ENCODE results near the gene REEP5. TPM values are rescaled to one million over a fixed set of nuclear protein-coding genes. Genes with fewer than 3 reads are reported as not detected.

REEP5 gene
- total RNA-seq, 1 donor from 2014 or later: 87.6 TPM

DNA sequence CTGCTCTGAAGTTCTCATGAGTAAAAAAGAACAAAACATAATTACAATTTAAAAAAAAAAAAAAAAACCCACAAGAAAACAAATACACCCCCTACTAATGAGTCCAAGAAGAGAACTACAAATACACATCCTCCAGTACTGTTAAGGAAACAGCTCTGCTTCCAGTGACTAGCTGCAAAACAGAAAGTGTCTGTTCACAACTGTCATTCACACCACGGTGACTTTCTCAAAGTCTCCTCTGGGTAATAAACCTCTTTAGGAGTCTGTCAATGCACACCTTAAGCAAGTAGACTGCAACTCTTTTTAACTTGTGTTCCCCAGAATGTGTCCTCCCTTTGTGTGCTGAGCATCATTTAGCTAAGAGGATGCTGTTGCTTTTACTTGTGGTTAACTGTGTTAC, 6.2 kb downstream of the REEP5 start:
- Mint-ChIP-seq H3K27ac (ENCODE audit: unreplicated experiment) (peak overlapping the region; percentile 34), H3K36me3 (ENCODE audit: low read depth) (peaks cover 15% of the 10 kb centered on the region), H3K9me3 (ENCODE audit: low read depth) (no peaks in the 10 kb centered on the region), H3K4me1 (ENCODE audit: low read depth) (peaks cover 67% of the 10 kb centered on the region), H3K4me3 (ENCODE audit: unreplicated experiment) (no peak overlapping the region), H3K27me3 (ENCODE audit: low read depth) (no peaks in the 10 kb centered on the region)
- TF ChIP-seq, protein P1, sequence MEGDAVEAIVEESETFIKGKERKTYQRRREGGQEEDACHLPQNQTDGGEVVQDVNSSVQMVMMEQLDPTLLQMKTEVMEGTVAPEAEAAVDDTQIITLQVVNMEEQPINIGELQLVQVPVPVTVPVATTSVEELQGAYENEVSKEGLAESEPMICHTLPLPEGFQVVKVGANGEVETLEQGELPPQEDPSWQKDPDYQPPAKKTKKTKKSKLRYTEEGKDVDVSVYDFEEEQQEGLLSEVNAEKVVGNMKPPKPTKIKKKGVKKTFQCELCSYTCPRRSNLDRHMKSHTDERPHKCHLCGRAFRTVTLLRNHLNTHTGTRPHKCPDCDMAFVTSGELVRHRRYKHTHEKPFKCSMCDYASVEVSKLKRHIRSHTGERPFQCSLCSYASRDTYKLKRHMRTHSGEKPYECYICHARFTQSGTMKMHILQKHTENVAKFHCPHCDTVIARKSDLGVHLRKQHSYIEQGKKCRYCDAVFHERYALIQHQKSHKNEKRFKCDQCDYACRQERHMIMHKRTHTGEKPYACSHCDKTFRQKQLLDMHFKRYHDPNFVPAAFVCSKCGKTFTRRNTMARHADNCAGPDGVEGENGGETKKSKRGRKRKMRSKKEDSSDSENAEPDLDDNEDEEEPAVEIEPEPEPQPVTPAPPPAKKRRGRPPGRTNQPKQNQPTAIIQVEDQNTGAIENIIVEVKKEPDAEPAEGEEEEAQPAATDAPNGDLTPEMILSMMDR (IDR thresholded peaks at IDR 0.05): no peak
- DNase-seq (ENCODE audit: low spot score): no peak

DNA sequence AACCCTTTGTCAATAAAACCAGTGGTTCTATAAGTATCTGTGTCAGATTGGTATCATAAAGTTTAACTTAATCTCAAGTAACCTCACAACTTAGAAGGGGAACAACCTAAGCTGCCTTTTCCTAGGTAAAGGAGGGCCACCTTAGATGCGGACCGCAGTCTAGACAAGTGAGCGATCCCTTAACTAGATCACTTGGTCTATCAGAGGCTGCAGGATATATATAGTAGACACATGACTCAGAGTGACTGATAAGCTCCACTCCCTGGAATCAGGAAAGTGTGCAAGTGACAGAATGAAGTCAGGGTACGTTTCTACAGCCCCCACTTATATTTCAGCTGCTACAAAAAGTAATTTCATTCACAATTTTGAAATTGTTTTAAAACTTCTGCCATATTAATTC, 7.4 kb downstream of the REEP5 start:
- DNase-seq (ENCODE audit: low spot score): no peak
- Mint-ChIP-seq H3K4me1 (ENCODE audit: low read depth) (peaks cover 55% of the 10 kb centered on the region), H3K36me3 (ENCODE audit: low read depth) (peaks cover 19% of the 10 kb centered on the region), H3K4me3 (ENCODE audit: unreplicated experiment) (no peak overlapping the region), H3K9me3 (ENCODE audit: low read depth) (no peaks in the 10 kb centered on the region), H3K27ac (ENCODE audit: unreplicated experiment) (peak overlapping the region; percentile 29), H3K27me3 (ENCODE audit: low read depth) (no peaks in the 10 kb centered on the region)
- TF ChIP-seq, protein P1 (IDR thresholded peaks at IDR 0.05): no peak

DNA sequence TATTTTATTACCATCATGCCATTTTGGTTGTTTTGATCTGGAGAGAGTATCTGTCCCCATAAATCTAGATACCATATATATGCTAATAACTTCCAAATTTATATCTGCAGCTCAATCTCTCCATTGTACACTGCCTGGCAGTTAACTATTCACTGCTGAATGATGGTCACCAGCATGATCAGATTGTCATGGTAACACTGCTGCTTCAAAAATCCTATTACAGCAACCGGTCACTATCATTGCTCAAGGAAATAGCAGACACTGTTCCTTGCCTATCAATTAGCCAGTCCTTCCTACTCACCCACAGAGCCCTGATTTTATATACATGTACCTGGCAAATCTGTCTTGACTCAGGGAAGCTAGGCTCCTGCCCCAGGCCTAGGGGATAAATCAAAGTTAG, 11.5 kb downstream of the REEP5 start:
- H3K36me3 Mint-ChIP-seq (ENCODE audit: low read depth): peaks cover 17% of the 10 kb centered on the region
- DNase-seq (ENCODE audit: low spot score): no peak
- H3K4me1 Mint-ChIP-seq (ENCODE audit: low read depth): peaks cover 24% of the 10 kb centered on the region
- no peaks in the 10 kb centered on the region for H3K27me3 Mint-ChIP-seq (ENCODE audit: low read depth)
- no peaks in the 10 kb centered on the region for H3K9me3 Mint-ChIP-seq (ENCODE audit: low read depth)
- H3K4me3 Mint-ChIP-seq (ENCODE audit: unreplicated experiment): no peak overlapping the region
- peak overlapping the region; percentile 5 for H3K27ac Mint-ChIP-seq (ENCODE audit: unreplicated experiment)
- TF ChIP-seq, protein P1 (IDR thresholded peaks at IDR 0.05): no peak

GRCh38 chr5:112908854-112909253, 13.2 kb downstream of the REEP5 start:
- H3K27ac Mint-ChIP-seq (ENCODE audit: unreplicated experiment): no peak overlapping the region
- peaks cover 15% of the 10 kb centered on the region for H3K36me3 Mint-ChIP-seq (ENCODE audit: low read depth)
- DNase-seq (ENCODE audit: low spot score): no peak
- peaks cover 14% of the 10 kb centered on the region for H3K4me1 Mint-ChIP-seq (ENCODE audit: low read depth)
- H3K4me3 Mint-ChIP-seq (ENCODE audit: unreplicated experiment): no peak overlapping the region
- H3K9me3 Mint-ChIP-seq (ENCODE audit: low read depth): no peaks in the 10 kb centered on the region
- no peaks in the 10 kb centered on the region for H3K27me3 Mint-ChIP-seq (ENCODE audit: low read depth)
- TF ChIP-seq, protein P1 (IDR thresholded peaks at IDR 0.05): no peak

GRCh38 chr5:112907166-112907631, 14.8 kb downstream of the REEP5 start:
- H3K9me3 Mint-ChIP-seq (ENCODE audit: low read depth): no peaks in the 10 kb centered on the region
- no peak for DNase-seq (ENCODE audit: low spot score)

More at GRCh38 chr5:112907166-112907631, 14.8 kb downstream of the REEP5 start:
- Mint-ChIP-seq H3K27me3 (ENCODE audit: low read depth) (no peaks in the 10 kb centered on the region), H3K4me3 (ENCODE audit: unreplicated experiment) (no peak overlapping the region), H3K4me1 (ENCODE audit: low read depth) (peaks cover 3% of the 10 kb centered on the region), H3K36me3 (ENCODE audit: low read depth) (peaks cover 10% of the 10 kb centered on the region), H3K27ac (ENCODE audit: unreplicated experiment) (no peak overlapping the region)
- TF ChIP-seq, protein P1 (IDR thresholded peaks at IDR 0.05): no peak

Measured in chondrocyte (in vitro differentiated cells).